Hematopoietic multipotent progenitor cell treated with erythropoietin and hydrocortisone succinate and interleukin-3 and kit ligand, for 8 days (in vitro differentiated cells): ENCODE measurements around the gene AARS1.
"Not testable (repeated sequence)": the region's sequence is repeated elsewhere in the genome, so short reads cannot be mapped to it uniquely, and the experiment has no call there.

ENCODE experiments used
- DNase-seq: peaks from one replicate; pipeline ENCODE4 v3.0.0-alpha.2; 2015

AARS1 gene

GRCh38 chr16:70270176-70270575, 19.1 kb downstream of the AARS1 start:
- no peak for DNase-seq

- no peak for DNase-seq
Measured at GRCh38 chr16:70269471-70269870, 19.8 kb downstream of the AARS1 start.

GRCh38 chr16:70267922-70268321, 21.4 kb downstream of the AARS1 start:
- DNase-seq, result not testable (repeated sequence)

GRCh38 chr16:70267516-70267915, 21.8 kb downstream of the AARS1 start:
- peak; percentile 68 for DNase-seq

- DNase-seq, result not testable (repeated sequence)
Measured at GRCh38 chr16:70259903-70260302, 29.4 kb downstream of the AARS1 start.

GRCh38 chr16:70258946-70259345, 30.4 kb downstream of the AARS1 start:
- DNase-seq, result no peak

- DNase-seq, result no peak
Measured at GRCh38 chr16:70258065-70258464, 31.2 kb downstream of the AARS1 start.

- DNase-seq, result no peak
Measured at GRCh38 chr16:70257391-70257790, 31.9 kb downstream of the AARS1 start.

- DNase-seq, result no peak
Measured at GRCh38 chr16:70255574-70255973, 33.7 kb downstream of the AARS1 start.

GRCh38 chr16:70254965-70255286, 34.4 kb downstream of the AARS1 start:
- DNase-seq, result no peak

- no peak for DNase-seq
Measured at GRCh38 chr16:70254180-70254964, 34.9 kb downstream of the AARS1 start.

- DNase-seq, result peak; percentile 51
Measured at GRCh38 chr16:70253291-70254106, 35.8 kb downstream of the AARS1 start.

GRCh38 chr16:70252355-70252988, 36.8 kb downstream of the AARS1 start:
- peak; percentile 22 for DNase-seq

GRCh38 chr16:70251629-70252354, 37.5 kb downstream of the AARS1 start, which contains the start of gene EXOSC6:
Gene EXOSC6 (minus strand): TSS chr16:70251940. CDS start chr16:70251900, 40 bp downstream.
- peak; percentile 94 for DNase-seq

GRCh38 chr16:70250748-70251628, 38.3 kb downstream of the AARS1 start:
- DNase-seq, result peak; percentile 51

GRCh38 chr16:70249697-70250096, 39.6 kb downstream of the AARS1 start:
- not testable (repeated sequence) for DNase-seq

GRCh38 chr16:70238773-70239172, 50.5 kb downstream of the AARS1 start:
- not testable (repeated sequence) for DNase-seq

- DNase-seq, result not testable (repeated sequence)
Measured at GRCh38 chr16:70231831-70232230, 57.5 kb downstream of the AARS1 start.

- not testable (repeated sequence) for DNase-seq
Measured at GRCh38 chr16:70226024-70226423, 63.3 kb downstream of the AARS1 start.

GRCh38 chr16:70225430-70225829, 63.9 kb downstream of the AARS1 start:
- DNase-seq, result not testable (repeated sequence)

GRCh38 chr16:70224645-70225044, 64.7 kb downstream of the AARS1 start:
- not testable (repeated sequence) for DNase-seq
